Superior temporal gyrus (tissue), 1 donor: Measurements from ENCODE around the gene CUL9.

ENCODE experiments used
- DNase-seq: peaks from one replicate; pipeline ENCODE4 v3.0.0-alpha.2; 2016; ENCODE audit errors: extremely low spot score

The CUL9 gene

GRCh38 chr6:43228951-43229802, 47.2 kb downstream of the CUL9 start, which contains the start of gene DNPH1:
TSS of gene DNPH1 (minus strand) at chr6:43229481. CDS start at chr6:43229456, 25 bp downstream.
- DNase-seq = peak; percentile 81

- DNase-seq = no peak
Measured at GRCh38 chr6:43229803-43230620, 48.0 kb downstream of the CUL9 start.

- no peak for DNase-seq
Measured at GRCh38 chr6:43231053-43231452, 49.1 kb downstream of the CUL9 start.

DNA sequence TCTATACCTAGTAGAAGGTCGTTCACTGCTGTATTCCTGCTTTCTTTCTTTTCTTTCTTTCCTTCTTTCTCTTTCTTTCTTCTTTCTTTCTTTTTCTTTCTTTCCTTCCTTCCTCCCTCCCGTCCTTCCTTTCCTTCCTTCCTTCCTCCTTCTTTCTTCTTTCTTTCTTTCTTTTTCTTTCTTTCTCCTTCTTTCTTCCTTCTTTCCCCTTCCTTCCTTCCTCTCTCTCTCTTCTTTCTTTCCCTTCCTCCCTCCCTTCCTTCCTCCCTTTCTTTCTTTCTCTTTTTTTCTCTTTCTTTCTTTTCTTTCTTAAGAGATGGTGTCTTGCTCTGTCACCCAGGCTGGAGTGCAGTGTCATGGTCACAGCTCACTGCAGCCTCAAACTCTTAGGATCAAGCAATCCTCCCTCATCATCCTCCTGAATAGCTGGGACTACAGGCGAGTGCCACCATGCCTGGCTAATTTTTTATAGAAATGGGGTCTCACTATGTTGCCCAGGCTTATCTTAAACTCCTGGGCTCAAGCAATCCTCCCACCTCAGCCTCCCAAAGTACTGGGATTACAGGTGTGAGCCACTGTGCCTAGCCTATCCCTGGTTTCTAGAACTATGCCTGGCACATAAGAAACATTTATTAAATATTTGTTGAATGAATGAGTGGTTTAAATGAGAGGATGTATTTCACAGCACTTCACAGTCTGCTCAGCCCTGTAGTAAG, 49.9 kb downstream of the CUL9 start:
- DNase-seq = no peak

DNA sequence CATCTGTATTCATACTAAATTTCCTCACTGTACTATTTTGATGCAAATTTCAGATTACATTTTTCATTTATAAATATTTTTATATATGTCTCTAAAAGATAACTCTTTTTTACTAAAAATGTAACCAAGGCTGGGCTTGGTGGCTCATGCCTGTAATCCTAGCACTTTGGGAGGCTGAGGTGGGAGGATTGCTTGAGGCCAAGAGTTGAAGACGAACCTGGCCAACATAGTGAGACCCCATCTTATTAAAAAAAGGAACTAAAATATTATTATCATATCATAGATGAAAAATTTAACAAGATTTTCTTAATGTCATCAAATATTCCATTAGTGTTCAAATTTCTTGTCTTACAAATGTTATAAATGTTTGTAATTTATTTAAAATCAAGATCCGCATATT, 53.8 kb downstream of the CUL9 start:
- DNase-seq = no peak

- no peak for DNase-seq
Measured at GRCh38 chr6:43239054-43239453, 57.1 kb downstream of the CUL9 start.

DNA sequence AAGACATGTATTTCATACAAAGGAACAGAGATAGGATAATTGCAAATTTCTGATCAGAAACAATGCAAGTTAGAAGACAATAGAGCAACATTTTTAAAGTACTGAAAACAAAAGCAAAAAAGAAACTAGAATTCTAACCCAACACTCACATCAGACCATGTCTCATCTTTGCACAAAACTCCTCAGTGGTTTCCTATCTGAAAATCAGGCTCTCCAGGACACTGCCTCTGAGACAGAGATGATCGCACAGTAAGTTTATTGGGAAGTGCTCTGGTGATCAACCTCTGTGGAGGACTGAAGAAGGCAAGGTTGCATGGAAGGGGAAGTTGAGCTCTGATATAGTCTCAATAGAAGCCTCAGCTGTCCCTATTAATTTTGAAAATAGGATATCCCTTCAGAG, 59.0 kb downstream of the CUL9 start:
- DNase-seq = no peak

DNA sequence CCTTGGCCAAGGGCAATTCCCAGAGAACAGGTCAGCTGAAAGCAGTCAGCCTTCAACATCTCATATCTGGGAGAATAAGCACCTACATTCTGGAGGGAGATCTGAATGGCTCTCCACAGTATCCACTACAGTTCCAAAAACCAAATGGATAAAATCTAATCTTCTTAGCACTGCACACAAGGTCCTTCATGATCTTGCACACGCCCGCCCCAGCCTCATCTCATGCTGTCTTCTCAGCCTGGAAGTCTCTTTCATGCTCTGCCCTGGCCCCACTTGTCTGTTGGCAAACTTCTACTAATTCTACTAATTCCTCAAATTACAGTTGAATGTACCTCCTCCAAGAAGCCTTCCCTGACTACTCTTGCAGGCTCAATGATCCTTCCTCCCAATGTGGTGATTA, 59.5 kb downstream of the CUL9 start:
- DNase-seq = no peak

DNA sequence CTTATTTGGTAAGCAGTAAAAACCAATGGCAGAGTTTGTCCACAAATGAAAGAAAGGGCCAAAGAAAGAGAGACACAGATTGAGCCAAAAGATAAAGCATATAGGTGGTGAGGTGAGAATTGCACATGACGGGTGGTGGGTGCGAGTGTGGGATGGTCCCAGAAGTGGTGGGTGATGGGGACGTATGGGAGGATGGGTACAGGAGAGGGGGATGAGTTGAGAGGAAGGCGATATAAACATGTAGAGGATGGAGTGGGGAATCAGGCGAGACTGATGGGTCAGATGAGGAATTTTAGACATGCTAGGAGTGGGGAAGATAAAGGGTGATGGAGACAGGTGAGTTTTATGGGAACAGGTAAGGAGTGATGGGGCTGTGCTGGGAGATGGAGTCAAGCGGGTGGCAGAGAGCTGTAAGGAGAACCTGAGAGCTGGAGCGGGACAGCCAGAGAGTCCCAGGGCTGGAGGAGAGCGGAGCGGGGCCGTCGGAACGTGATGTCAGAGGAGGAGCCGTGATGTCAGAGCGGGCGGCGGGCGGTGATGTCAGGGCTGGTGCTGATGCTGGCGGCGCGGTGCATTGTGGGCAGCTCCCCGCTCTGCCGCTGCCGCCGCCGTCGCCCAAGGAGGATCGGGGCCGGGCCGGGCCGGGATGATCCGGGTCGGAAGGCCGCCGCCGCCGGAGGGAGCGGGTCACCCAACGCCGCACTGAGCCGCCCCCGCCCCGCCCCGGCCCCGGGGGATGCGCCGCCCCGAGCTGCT, 61.1 kb downstream of the CUL9 start, which contains the start of gene TTBK1:
TTBK1 (plus strand) TSS at position 574 of the 756 bp plus-strand sequence. CDS start 3,180 bp downstream, outside the sequence.
- DNase-seq = peak; percentile 53

GRCh38 chr6:43243664-43244321, 61.8 kb downstream of the CUL9 start:
- no peak for DNase-seq

GRCh38 chr6:43246301-43247113, 64.5 kb downstream of the CUL9 start:
- peak; percentile 77 for DNase-seq

DNA sequence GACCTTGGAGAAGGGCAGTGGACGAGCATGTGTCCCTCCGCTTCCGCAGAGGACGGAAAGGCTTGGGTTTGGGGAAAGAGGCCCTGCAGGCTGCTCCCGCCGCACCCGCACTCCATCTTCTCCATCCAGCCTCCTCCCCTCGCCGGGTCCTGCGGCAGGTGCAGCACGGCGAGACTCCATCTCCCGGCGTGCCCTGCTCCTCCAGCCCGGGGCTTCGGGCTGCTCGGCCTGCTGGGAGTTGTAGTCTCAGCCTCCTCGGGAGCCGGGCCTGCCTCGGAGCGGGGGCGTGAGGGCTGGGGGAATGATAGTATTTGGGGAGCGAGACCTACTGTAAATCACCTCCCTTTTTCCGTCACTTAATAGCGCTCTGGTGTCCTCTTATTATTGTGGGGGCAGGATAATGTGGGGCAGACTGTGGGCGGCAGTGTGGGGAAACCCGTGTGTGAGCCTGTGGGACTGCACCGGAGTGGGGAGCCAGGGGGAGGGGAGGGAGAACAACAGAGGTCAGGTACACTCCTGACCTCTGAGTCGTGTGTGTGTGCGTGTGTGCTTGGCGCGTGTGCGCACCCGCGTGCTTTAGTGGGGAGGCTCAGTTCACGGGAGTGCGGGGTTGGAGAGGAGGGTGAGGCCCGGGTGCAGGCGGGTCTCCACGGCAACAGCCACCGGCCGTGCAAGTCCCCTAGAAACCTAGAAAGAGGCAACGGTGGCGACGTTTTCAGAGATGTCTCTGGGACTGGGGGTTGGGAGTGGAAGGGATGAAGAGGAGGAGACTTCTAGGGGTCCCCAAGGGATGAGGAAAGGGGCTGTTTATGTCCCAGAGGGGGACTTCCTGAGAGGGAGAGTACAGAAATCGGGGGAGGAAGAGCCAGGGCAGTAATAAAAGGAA, 65.4 kb downstream of the CUL9 start:
- peak; percentile 82 for DNase-seq

- DNase-seq = no peak
Measured at GRCh38 chr6:43248101-43248500, 66.1 kb downstream of the CUL9 start.

DNA sequence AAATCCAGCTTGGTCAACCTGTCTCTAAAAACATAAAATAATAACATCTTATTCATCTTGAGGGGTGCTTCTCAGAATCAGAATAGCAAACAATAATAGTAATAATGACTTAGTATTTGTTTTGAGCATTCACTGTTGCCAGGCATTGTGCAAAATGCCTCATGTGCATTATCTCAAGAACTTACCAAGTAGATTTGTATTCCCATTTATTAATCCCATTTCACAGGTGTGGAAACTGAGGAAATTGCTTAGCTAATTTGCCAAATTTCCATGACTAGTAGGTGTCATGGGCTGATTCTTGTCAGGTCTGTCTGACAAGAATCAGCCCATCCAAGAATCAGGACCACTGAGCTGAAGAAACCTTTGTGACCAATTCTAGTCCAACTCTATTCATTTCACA, 66.8 kb downstream of the CUL9 start:
- no peak for DNase-seq

GRCh38 chr6:43250992-43251373, 69.0 kb downstream of the CUL9 start:
- no peak for DNase-seq

DNA sequence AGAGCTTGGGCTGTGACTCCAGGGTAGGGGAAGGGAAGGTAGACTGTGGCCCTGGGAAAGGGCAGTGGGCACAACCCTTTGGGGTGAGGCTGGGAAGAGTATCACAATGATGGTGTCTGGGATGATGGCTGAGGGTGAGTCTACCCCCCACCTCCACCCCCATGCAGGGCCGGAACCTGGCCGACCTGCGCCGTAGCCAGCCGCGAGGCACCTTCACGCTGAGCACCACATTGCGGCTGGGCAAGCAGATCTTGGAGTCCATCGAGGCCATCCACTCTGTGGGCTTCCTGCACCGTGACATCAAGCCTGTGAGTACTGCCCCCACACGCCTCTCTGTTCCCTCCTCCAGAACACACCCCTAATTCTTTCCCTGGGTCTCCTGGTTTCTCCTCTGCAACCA, 71.4 kb downstream of the CUL9 start:
- no peak for DNase-seq

DNA sequence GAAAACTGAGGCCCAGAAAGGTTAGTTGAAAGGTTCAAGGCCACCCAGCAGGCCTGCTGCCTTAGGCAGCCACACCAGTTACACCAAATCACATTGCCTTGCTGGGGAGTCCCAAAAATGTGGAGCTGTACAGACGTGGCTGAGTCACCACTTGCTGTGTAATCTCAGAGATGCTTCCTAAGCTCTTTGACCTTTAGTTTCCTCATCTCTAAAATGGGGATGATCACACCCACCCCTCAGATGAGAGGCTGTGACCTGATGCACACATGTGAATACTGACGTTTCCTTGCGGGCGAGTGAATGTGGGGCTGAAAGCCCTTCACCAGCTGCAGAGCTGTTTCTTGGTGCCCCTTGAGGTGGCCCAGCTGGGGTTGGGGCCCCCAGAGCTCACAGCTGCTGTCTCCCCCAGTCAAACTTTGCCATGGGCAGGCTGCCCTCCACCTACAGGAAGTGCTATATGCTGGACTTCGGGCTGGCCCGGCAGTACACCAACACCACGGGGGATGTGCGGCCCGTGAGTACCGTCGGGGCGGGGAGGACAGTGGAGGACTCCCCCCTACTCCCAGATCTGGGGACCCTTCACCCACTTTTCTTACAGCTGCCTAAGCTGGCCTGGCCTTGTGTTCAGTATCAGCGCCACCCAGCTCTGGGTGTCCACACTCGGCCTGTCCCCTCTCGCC, 72.3 kb downstream of the CUL9 start:
- DNase-seq = no peak

DNA sequence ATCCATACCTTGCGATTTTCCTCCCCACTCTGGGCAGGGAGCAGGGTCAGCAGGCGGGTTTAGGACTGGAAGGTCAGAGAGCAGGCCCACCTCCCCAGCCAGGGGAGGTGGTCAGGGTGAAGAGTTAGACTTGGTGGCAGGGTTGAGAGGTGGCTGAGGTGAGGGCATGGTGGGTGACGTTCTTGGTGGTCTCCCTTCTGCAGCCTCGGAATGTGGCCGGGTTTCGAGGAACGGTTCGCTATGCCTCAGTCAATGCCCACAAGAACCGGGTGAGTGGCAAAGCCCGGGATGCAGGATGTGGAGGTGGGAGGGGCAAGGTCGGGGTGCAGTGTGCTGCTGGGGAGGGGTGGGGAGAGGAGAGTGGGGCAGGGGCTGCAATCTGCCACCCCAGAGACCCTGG, 72.8 kb downstream of the CUL9 start:
- no peak for DNase-seq
